HG02623 (cell line): ENCODE data around the gene CADM3.

ENCODE experiments used
- ATAC-seq: cut with Tn5 transposase; IDR thresholded peaks from one replicate; pipeline ENCODE4 v1.9.1; 2021; ENCODE audit warnings: moderate library complexity; ENCODE audit not compliant: unreplicated experiment

Gene CADM3

DNA sequence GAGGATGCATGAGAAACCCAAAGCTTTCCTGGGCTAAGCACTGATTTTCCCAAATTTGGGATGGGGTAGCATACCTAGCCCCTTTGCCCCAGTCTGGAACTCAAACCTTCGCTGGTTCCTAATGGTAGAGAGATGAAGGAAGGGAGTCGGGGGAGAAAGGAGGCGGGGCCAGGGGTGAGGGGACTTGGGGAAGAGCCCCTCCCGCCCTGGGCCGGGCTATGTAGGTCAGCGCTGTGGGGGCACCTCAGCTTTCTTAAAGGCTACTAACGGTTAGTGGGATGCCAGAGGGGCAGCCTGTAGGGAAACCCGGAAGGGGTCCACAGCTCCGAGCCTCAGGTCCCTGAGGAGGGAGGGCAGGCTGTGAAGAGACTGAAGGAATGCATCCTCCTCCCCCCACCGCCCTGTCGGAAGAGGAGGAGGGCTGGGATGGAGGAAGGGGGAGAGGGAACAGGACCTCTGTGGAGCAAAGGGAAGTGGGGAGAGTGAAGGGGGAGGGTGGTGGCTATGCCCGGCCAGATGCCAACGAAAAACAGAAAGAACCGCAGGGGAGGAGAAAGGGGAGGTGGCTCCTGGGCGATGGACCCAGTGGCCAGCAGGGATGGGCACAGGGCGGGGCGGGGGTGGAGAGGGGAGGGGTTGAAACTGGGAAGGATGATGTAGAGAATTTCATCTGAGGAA is 1.3 kb downstream of the CADM3 start:
- no peak for ATAC-seq

DNA sequence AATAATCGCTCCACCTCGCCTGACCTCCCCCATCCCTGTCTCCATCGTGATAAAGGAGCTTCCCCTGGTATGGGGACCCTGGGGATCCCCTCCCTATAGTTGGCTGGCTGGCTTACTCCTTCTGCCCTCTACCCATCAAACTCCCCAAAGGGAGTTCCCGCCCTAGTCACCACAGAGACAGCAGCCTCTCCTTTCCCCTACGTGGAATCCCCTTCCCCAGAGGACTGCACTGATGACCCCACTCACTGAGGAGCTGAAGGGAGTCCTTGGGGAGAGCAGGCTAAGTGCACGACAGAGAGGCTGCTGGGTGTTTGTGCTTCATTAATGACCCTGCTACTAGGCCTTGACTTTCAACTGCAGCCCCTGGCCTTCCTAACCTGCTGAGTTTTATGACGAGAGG is 1.9 kb downstream of the CADM3 start:
- ATAC-seq = no peak

DNA sequence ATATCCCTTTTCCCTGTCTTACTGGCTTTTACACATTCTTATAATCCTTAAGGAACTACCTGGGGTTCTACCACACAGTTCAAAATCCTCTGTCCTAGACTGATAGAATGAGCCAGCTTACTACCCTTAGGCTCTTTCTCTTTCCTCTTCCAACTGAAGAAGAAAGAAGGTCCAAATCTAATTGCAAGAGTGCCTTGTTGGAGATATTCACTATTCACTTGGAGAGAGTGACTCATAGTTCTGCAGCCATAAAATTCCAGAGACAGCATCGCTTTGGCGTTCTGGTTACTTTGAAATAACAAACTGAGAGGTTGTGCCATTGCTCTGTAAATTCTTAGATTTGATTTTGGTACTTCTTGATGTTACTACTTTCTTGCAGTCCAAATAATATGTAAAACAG is 4.2 kb downstream of the CADM3 start:
- no peak for ATAC-seq

DNA sequence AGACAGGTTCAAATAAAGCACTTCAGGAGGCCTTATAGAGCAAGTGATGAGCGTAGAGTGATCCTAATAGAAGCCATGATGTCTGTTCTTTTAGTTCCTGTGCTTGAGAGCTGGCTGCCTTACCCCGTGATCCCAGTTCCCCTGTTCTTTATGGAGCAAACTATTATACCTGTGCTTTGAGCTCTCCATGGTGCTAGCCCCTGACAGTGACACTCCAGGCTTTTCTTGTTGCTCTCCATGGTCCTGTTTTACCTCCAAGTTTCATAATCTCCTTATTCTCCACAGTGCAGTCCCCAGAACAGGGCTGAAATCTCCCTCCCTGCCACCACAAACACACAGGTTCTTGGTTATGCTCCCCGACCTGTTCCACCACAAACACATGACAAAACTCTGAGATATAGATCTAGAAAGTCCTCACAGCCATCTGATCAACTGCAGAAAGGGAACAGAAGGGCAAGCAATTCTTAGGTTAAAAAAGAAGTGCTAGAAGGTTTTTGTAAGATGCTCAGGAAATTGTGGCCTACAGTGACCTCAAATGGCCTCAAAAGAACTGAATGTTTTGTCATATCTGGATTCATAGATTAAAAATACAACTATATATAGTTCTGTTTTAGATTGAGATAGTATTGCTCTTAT is 6.0 kb downstream of the CADM3 start:
- no peak for ATAC-seq

DNA sequence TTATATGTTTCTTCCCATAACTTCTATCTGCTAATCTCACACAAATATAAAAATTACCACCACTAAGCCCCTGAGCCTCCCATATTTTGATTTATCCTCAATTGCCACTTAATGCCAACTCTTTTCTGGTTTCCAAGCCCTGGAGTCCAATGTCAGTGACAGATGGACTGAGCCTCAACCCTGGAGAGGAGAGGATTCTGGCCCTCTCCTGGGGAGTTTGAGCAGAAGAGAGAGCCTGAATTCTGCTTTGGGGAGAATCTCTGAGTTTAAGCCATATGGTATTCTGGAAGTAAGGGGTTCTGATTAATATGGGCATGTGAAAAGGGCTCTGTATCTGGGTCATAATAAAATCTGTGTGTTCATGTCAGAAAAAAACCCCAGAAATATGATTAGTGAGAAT is 8.5 kb downstream of the CADM3 start:
- ATAC-seq = no peak

DNA sequence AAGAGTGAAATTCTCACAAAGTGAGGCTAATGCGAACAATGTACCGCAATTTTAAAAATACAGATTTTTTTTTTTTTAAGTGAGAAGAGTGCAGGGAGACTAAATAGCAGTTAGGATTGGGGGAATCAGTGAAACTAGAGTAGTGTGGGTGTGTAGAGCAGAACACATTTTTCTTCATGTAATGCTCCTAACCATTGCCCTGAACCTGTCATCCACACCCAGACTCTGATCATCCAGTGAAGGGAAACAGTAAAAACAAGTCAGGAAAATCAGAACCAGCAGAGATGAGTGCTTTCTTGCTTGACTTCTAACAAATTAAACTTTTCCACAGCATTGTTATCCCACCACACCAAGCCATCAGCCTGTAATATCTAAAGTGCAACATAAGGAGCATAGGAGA is 9.1 kb downstream of the CADM3 start:
- ATAC-seq = no peak

DNA sequence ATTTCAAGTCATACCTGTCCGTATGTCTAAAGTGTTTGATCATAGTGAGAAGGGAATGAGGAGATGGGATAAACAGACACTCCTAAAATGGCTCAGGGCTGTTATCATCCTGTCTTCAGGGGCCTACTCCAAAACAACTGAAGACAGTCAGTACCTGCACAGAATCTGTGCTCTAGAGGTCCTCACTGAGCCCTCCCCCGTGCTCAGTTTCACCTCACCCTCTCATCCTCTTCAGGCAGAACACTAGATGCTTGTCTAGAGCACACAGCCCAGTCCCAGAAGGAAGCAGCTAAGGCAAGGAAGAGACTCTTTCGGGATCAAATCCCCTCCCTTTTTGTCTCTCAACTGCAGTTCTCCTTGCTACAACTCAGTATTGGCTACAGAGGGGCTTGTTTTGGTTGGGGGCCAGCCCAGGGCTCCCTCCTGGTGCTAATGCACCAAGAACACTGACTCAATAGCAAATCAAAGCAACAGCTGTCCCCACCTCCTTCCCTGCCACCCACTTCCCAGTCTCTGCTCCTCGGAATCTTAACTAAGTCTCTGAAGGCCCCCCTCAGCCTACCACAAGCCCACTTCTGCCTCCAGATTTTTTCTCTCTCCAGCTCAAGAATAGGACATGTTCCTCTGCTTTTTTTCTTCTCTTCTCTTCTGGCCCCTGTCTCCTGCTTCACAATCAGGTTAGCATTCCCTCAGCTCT is 10.1 kb downstream of the CADM3 start:
- no peak for ATAC-seq

DNA sequence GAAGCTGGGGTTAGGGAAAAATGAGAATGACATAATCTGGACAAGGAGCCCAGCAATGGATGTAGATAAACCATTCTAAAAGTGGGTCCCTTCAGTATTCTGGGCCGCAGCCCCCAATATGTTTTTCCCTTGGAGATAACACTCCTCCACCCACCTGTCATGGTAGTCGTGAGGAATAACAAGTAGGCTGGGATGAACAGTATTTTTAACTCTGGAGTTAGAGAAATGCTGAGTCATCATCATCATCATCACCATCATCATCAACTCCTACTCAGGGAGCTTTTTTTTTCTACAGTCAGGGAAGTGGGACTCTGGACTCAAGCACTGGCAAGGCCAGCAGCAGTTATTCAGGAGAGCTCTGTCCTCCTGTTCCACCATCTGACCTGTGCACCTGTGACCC is 12.8 kb downstream of the CADM3 start:
- no peak for ATAC-seq

DNA sequence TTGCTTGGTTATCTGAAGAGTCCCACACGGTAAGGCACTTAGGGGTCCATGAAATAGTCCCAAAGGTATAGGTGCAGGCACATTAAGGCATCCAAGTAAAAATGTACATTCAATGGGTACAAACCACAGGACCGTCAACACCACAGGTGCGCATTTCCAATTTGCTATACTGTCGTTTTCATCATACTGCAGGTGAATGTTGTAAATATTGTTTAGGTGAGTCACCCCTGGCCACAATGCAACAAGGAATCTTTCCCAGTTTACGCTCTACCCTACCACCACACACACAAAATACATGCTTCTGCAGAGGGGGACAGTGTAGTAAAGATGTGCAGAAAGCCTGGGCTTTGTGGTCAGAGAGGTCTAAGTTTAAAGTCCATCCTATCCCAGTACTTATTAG is 13.7 kb downstream of the CADM3 start:
- ATAC-seq = no peak

DNA sequence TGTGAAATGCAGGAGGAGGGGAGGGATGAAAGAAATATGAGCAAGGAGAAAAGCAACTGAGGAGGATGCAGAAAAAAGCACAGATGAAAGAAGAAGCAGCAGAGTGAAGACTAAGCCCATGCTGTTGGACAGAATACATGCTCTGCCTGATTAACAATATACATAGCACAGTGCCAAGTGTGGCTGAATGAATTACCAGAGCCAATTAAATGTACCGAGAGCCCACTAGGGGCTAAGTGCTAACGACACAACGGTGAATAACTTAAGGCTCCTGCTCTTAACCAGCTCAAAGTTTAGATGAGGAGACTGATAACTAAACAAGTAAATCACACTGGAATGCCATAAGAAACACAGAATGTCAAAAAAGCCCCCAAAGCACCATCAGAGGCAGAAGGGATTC is 15.6 kb downstream of the CADM3 start:
- ATAC-seq = no peak

DNA sequence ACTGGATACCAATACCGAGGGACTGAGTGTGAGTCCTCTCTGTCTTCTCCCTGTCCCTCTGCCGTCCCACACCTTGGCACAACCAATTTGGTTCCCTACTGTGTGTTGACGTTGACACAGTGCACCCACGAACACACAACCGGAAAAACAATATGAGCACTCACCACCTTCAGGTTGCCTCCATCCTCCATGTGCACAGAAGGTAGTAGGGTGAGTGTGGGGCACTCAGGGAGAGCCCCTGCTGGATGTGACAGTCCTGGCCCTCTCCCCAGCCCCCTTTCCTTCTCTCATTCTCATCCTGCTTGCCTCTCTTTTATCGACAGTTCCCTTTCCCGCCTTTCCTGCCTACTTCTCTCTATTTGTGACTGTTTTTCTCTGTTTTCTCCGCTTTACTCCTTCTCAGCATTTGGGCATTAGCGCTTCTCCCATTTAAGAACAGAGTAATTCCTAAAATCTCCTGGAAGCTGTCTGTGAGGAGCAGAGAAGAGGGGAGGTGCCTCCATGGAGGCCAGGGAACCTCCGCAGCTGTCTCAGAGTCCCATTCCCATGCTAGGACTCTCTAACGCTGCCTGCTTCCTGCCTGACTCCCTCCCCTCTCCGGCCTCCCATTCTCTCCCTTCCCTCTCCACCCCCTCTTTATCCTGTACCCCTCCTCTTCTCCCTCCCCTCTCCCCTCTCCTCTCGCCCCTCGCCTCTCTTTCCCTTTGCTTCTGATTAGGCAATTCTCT is 16.4 kb downstream of the CADM3 start:
- peak; percentile 14 for ATAC-seq

DNA sequence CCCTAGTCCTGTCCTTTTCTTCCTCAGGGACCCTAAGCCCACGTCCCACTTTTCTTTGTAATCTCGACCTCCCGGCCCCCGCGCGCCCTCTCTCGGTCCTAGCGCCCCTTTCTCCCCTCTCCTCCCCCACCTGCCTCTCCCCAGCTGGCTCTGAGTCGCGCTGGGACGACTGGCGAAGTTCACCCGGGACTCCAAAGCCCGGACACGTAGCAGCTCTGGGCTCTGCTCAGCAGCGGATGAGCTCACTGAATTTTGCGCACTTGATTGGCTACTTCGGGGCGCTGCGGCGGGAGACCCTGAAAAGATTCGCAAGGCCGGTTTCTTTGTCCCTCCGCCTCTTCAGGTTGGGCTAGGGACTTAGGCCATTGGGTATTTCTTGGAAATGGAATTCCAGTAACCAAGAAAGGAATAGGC is 17.0 kb downstream of the CADM3 start:
- ATAC-seq = peak; percentile 87

DNA sequence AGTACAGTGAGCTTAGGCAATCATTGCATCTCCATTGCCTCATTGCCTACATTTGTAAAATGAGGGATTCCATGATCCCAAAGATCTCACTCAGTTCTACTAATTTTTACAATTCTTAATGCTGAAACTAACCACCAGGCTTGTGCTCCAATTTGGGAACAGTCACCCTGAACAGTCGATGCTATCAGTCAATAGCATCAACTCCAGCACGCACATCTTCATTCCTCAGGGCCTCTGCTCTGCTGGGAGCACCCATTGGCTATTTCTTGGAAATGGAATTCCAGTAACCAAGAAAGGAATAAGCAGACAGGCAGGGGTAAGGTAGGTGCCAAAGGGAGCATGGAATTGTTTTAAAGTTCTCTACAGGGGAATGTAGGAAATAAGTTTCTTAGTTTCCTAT is 19.0 kb downstream of the CADM3 start:
- ATAC-seq = no peak

DNA sequence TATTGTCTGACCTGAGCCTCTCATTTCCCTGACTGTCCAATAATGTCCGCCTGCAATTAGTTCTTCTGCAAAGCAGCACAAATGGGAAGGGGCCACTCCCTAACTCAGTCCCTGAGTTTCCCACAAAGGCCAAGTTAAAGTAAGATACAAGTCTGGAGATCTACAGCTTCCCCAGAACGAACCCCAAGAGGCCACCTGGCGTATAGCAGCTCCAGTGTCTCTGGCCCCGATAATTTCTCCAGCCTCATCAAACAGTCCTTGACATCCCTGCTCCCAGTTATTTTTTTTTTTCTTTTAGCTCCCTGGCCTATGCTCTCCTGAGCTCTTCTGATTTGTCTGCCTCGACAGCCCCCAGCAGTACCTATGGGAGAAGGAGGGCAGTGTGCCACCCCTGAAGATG is 25.1 kb downstream of the CADM3 start:
- no peak for ATAC-seq

DNA sequence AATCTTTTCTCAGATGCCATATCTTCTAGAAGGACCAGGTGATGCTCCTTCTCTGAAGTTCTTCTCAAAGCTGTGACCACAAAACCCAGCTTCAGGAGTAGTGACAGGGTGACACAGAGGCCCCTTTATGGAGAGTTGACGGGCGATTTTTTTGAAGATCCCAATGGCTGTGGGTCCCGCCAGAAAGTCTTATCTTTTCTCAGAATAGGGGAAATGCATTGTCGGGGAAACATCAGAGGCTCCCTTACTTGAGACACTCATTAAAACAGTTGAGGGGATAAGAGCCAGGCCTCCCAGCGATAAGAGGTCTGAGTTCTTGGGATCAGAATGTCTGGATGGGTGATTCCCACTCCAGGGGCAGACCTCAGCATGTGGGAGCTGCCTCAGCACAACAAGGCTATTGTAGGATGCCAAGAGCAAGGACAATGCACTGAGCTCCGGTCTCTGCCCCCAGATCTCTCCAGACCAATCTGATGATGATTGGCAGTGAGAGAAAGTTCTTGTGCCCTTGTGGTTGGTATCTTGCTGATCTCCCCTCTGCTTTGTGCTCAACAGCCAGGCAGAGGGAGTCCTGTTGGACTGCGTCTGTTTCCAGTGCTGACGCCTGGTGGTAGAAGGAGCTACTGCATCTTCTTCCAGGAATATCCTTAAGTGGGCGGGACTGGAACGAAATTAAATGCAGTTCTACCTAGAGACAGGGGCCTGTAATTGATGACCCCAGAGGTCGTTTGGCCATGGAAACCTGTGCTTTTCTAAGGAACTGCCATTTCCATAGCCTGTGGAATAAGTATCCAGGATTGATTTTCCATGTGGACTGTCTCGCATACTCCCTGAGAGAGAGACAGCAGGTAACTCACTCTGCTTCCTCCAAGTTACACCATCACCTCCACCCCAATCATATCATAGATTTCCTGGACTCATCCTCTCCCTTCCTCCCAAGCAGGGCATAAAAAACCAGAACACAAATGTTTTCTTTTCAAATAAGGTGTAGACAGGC is 26.4 kb downstream of the CADM3 start:
- peak; percentile 86 for ATAC-seq

DNA sequence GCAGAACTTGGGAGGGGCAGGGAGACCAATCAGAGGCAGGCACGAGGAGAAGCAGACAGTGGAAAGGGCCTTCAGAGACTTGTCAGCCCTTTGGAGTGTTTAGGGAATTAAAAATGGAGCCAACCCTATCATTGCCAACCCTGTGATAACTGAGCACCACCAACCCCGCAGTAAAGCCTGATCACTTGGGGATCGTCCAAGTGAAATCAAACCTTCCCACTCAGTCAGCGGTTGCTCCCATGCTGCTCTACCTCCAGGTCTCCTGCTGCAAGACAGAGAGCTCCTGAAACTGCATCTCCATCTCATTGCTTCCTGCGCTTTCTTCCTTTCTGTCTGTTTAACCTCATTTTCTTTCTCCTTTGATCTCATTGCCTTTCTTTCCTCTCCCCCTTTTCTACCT is 28.5 kb downstream of the CADM3 start:
- ATAC-seq = no peak

DNA sequence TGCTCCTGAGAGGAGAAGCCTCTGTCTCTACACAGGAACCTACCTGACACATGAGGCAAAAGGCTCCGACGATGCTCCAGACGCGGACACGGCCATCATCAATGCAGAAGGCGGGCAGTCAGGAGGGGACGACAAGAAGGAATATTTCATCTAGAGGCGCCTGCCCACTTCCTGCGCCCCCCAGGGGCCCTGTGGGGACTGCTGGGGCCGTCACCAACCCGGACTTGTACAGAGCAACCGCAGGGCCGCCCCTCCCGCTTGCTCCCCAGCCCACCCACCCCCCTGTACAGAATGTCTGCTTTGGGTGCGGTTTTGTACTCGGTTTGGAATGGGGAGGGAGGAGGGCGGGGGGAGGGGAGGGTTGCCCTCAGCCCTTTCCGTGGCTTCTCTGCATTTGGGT is 29.4 kb downstream of the CADM3 start:
- no peak for ATAC-seq

DNA sequence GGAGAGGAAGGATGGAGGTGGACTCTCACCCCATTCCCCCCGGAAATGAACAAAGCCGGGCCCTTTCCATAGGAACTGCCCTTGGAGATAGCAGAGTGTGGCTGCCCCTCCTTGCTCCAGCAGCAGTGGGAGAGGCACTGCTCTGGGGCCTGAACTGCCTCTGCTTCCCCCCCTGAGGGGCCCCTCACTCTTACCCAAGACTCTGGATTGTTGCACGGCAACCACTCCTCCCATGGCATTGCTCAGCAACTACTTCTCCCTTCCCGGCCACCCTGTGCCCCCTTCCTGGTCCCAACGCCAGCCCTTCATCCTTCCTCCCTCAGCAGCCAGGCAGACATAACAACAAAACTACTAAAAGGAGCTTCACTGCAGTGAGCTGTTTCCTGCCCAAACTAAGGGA is 30.2 kb downstream of the CADM3 start:
- no peak for ATAC-seq

DNA sequence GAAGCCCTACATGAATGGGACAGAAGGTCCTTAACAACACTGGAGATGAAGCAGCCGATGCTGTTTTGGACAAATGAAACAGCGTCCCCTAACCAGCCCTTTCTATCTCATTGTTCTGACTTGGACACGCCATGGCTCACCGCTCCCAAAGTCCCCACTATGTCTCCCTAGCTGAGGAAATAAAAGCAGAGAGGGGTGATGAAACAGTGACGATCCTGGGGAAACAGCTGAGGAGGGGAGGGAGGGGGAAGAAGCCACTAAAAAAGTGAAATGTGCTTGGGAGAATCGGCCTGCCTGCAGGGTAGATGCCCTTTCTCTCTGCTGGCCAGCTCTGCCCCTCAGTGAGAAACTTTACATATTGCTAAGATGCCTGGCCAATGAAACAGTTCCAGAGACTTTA is 32.2 kb downstream of the CADM3 start:
- ATAC-seq = no peak
